EH (cell line): ENCODE results near the gene FATE1.

Source experiments
- DNase-seq: peaks from one replicate; pipeline ENCODE4 v3.0.0-alpha.2; 2015; ENCODE audit warnings: low read depth

Gene FATE1

DNA sequence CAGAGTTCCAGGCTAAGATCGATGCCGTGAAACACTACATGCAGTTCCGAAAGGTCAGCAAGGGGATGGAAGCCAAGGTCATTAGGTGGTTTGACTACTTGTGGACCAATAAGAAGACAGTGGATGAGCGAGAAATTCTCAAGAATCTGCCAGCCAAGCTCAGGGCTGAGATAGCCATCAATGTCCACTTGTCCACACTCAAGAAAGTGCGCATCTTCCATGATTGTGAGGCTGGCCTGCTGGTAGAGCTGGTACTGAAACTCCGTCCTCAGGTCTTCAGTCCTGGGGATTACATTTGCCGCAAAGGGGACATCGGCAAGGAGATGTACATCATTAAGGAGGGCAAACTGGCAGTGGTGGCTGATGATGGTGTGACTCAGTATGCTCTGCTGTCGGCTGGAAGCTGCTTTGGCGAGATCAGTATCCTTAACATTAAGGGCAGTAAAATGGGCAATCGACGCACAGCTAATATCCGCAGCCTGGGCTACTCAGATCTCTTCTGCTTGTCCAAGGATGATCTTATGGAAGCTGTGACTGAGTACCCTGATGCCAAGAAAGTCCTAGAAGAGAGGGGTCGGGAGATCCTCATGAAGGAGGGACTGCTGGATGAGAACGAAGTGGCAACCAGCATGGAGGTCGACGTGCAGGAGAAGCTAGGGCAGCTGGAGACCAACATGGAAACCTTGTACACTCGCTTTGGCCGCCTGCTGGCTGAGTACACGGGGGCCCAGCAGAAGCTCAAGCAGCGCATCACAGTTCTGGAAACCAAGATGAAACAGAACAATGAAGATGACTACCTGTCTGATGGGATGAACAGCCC, 28.0 kb downstream of the FATE1 start:
- DNase-seq, result no peak

DNA sequence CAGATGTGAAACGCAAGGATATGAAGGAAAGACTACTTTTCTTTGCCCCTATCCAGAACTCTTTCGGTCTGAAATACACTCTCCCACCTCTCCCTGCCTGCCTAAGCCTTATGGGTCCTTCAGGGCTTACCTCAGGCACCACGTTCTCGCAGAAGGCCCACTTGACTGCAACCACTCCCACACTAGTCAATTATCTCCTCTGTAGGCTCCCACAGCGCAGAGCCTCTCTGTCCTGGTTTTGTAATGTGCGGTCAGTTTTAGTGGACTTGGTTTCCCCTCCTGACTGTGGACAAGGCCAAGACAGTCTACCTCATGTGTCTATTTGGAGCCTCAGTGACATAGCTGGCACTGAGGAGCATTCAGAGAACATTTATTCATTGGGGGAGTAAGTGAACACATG, 29.8 kb downstream of the FATE1 start:
- DNase-seq, result no peak

DNA sequence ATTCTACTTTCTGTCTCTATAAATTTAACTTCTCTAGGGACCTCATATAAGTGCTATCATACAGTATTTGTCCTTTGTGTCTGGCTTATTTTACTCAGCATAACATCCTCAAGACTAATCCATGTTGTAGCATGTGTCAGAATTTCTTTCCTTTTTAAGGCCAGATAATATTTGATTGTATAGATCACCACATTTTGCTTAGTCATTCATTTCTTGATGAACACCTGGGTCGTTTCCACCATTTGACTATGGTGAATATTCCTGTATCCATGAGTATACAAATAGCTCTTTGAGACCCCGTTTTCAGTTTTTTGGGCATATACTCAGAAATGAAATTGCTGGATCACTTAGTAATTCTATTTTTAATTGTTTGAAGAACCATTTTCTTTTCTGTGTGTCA, 30.7 kb downstream of the FATE1 start:
- no peak for DNase-seq

DNA sequence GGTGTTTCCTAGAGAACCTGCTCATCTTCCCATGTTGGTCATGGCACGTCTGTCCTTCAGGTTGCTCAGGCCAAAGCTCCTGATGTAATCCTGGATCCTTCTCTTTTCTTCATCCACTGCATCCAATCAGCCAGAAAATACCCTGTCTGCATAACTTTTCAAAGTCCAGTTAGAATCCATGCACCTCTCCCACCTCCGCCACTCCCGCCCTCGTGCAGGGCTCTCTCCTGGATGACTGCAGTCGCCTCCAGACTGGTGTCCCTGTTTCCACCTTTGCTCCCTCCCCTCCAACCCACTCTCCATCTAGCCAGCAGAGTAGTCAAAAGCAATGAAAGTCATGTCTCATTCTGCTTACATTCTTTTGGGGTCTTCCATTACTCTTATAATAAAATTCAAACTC, 34.7 kb downstream of the FATE1 start:
- no peak for DNase-seq

DNA sequence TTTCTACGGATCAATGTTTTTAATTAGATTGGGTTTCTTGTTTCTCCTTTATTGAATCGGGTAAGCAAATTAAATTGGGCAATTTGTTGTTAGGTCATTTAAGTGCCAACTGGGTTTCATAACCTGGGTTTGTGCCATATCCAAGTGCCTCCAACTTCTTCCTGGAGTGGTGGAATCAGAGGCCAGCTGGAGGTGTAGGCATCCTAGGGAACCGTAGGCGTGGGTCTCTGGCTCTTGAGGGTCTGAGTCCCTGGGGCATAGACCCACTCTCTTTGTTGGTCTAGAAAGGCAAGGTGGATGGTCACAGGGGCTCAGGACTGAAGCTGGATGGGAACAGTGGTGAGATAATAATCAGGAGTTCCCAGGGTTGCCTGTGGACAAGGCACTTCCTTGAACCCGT, 37.0 kb downstream of the FATE1 start:
- no peak for DNase-seq

DNA sequence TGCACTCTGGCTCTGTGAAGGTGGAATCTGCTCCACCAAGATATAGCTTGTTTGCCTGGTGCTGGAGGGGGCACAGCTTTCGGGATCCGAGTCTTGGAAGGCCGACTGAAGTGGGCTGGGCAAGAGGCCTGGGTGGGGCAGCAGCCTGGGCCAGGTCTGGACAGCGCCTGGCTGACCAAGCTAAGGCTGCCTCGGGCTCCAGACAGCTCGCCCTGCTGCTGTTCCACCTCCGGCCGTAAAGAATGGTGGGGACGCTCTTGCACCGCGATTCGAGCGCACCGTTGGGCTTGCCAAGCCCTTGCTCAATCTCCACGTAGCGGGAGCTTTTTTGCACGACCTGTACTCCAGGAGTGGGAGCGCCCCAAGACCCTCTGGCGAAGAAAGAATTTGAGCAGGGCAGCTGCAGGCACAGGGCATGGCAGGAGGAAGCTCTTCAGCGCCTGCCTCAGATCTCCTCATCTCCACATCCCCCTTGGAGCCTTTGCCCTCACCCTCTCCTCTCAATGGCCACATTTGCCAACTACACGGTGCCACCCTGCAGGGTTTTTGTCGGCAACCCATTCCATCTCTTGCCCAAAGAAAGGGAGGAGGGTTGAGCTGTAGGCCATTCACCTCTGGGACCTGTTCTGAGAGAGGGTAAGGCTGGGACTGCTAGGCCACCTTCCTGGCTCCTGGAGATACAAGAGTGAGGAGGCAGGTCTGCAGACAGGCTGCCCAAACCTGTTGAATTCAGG, 37.6 kb downstream of the FATE1 start:
- DNase-seq, result peak; percentile 56

DNA sequence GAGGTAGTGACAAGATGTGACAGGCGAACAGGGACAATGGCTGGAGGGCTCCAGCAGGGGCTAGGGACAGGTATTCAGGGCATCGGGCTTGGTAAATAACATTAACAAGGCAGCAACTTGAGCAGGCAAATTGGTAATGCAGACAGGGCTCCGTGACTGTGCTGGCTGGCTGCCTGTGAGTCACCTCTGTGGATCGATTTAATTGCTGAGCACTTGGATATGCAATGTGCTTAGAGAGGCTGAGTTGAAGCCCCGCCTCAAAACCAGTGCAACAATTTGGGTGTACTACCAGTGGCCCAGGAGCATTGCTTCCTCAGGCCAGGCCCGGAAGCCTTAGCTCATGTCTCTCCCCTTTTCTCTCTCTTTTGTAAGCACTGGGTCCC, 38.2 kb downstream of the FATE1 start:
- peak; percentile 77 for DNase-seq

DNA sequence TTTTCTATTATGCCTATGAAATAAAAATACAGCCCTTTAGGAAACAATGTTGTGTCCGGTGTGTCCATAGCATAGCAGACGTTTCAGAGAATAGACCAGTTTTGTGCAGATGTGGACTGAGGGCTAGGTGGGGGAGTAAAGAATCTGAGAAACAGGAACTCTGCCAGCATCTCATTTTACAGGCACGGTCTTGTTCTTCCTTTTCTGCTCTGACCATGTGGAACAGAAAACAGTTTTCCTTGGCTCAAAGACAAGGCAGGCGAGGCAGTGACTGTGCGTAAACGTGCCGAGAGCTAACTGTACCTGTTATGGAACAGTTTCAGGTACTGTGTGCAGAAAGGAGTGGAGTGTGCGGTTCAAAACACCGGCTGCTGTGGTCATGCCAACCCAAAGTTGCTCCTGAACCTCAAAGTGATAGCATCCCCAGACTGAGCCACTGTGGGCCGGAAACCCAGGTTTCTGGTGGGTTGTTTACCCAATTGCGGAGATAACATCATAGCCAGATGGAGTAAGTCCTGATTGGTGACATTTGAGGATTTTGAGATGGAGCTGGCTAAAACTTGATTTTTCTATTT, 38.9 kb downstream of the FATE1 start:
- DNase-seq, result no peak

DNA sequence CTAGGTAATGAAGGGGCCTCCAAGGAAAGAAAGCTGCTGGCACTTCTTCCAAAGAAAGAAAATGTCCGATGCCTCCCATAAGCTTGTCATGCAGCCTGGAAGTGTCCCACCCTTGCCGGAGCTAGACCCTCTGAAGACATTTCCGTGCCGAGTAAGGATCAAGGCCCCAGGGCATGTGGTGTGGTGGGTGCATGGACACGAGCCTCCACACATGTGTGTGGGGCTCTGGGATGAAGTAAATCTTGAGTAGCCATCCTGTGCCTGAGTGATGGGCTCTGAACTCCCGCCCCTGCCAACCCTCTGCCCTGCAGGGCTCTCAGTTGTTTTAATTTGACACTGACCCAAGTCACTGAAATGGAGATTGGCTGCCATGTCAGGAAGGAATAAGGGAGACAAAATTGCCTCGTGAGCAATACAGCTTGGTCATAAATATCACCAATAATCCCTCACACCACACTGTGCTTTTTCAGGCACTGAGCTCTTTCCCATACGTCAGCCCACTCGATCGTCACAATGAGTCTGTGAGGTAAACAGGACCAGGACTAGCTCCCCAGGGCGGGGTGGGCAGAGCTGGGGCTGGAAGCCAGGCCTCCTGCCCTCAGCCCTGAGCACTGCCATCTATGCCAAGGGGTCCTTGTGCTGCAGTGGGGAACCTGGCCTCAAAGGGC, 43.3 kb downstream of the FATE1 start:
- no peak for DNase-seq

DNA sequence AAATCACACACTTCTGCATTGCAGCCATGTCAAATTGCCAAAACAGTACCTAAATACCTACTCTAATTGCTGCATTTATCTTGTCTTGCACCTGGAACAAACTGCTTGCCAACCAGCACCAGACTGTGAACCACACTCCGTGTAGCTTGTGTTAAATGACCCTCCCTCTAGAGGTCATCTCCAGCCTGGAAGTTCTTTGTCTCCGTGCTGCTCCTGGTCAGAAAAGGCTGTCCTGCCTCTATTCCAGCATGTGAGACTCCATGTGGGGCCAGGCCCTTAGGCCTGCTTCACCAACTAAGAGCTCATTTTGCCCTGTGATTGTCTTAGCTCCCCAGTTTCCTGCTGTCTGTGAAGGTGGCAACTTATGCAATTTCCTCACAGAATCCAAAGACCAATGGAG, 47.0 kb downstream of the FATE1 start:
- DNase-seq, result no peak

DNA sequence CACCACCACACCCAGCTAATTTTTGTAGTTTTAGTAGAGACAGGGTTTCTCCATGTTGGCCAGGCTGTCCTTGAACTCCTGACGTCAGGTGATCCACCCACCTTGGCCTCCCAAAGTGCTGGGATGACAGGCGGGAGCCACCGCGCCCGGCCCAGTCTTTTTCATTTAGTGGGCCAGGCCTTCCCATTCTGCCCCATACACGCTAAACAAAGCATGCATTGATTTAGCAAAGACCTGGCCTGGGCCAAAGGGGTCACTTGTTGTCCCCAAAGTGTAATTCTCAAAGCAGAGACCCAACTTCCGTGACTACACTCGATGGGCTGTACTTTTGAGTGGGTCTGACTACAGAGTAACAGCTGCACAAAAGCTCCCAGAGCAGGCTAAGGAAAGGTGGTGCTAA, 47.9 kb downstream of the FATE1 start:
- DNase-seq, result no peak

DNA sequence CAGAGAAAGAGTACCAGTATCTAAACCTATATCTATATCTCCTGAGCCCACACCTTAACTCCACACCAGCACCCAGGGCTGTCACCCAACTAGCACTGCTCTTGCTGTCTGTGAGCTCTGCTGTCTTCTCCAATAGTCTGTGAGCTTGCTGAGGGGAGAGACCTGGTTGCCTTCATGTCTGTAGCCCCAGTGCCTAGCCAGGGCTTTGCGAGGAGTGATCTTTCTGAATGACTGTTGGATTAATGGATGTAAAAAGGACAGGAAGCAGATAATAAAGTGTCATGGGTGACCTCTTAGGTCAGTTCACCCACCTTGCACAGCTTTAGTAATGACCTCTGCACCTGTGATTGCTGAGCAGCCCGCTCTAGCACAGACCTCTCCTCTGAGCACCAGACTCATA, 49.2 kb downstream of the FATE1 start:
- DNase-seq, result no peak

DNA sequence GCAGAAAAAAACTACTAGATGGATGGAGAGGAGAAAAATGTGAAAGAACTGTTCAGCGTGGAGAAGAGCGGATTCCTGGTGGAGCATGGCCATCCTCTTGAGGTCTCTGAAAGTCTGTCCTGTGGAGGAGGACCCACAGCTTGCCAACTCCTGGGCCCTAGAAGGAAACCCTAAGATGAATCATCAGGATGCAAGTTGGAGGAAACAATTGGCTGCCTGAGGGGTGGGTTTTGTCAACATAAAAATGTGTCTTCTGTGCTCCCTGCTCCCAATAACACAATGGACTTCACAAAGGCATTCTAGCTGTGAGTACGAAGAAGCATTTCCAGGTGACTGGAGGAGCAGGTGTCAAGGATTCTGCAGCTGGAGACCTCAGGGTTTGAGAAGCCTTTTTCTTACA, 55.9 kb downstream of the FATE1 start:
- DNase-seq, result no peak
